Nephron (organoid): Measurements from ENCODE around the gene BGLAP.

Source experiments
- H3K27ac Mint-ChIP-seq, 3 experiments: 2 replicates each; pipeline ENCODE4 v1.8.0; 2020; ENCODE audit warnings: mixed read lengths in 3 of 3, mild to moderate bottlenecking in 2 of 3, moderate library complexity in 1 of 3
- H3K27me3 Mint-ChIP-seq: 2 replicates; pipeline ENCODE4 v1.8.0; 2021; ENCODE audit warnings: low read depth, mild to moderate bottlenecking, moderate library complexity, mixed read lengths
- H3K36me3 Mint-ChIP-seq: 2 replicates; pipeline ENCODE4 v1.8.0; 2020; ENCODE audit warnings: low read depth, mixed read lengths
- H3K4me1 Mint-ChIP-seq: 2 replicates; pipeline ENCODE4 v1.8.0; 2020; ENCODE audit warnings: mixed read lengths
- H3K4me3 Mint-ChIP-seq, 3 experiments: 2 replicates each; pipeline ENCODE4 v1.8.0; 2020; ENCODE audit warnings: mild to moderate bottlenecking in 3 of 3, mixed read lengths in 3 of 3, moderate library complexity in 2 of 3
- H3K9me3 Mint-ChIP-seq: 2 replicates; pipeline ENCODE4 v1.8.0; 2020; ENCODE audit warnings: mixed read lengths
- CTCF ChIP-seq, 3 experiments: fragments of 200-600 bp; sonication (generic); IDR thresholded peaks; one replicate each; pipeline ENCODE4 v1.5.0; 2021; ENCODE audit warnings: antibody characterized with exemption in 3 of 3; ENCODE audit not compliant: unreplicated experiment in 3 of 3

BGLAP gene

GRCh38 chr1:156263288-156263655 is 21.3 kb downstream of the BGLAP start:
- Mint-ChIP-seq H3K4me3 (no peak overlapping the region), H3K27me3 (no peaks in the 10 kb centered on the region), H3K4me1 (no peaks in the 10 kb centered on the region), H3K9me3 (no peaks in the 10 kb centered on the region), H3K36me3 (peaks cover 79% of the 10 kb centered on the region), H3K27ac (no peak overlapping the region)
- TF ChIP-seq CTCF (IDR thresholded peaks at IDR 0.05; ENCODE audit: unreplicated experiment in 3 of 3), result no peak

DNA sequence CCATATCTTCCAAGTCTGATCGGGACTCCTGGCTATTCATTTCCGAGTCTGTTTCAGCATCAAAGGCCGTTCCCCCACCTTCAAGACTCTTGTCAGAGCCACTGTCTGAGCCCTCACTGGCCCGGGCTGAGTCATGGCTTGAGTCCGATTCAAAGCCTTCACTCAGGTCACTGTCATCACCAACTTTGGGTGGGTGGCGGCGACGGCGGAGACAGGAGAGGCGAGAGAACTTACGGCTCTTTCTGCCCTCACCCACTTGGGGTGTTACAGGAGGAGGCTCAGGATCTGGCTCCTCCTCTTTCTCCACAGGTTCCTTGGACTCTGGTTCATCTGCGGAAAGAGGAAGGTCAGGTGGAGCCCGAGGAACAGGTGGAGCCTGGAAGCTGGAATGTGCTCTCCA is 24.1 kb downstream of the BGLAP start:
- peaks cover 71% of the 10 kb centered on the region for H3K36me3 Mint-ChIP-seq
- H3K27me3 Mint-ChIP-seq, result no peaks in the 10 kb centered on the region
- no peaks in the 10 kb centered on the region for H3K4me1 Mint-ChIP-seq
- no peaks in the 10 kb centered on the region for H3K9me3 Mint-ChIP-seq
- TF ChIP-seq CTCF (IDR thresholded peaks at IDR 0.05; ENCODE audit: unreplicated experiment in 3 of 3), result no peak
- H3K4me3 Mint-ChIP-seq, result no peak overlapping the region
- no peak overlapping the region for H3K27ac Mint-ChIP-seq

DNA sequence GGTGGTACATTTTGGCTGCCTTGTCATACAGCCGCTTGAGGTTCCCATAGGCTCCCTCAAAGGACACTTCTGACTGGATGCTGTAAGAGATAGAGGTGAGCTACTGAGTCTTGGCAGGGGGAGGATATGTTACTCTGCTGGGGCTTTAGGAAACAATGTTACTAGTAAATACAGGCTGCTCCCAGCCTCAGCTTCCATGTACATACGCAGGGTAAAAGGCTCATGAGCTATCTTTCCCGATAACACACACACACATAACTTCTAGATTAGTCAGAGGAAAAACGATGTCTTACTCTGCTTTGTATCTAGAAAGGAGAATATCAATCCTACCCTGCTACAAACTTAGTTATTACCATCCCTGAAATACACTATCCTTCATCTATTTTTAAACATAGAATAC is 26.4 kb downstream of the BGLAP start:
- H3K4me3 Mint-ChIP-seq, result no peak overlapping the region
- no peaks in the 10 kb centered on the region for H3K4me1 Mint-ChIP-seq
- TF ChIP-seq CTCF (IDR thresholded peaks at IDR 0.05; ENCODE audit: unreplicated experiment in 3 of 3), result no peak
- H3K27ac Mint-ChIP-seq, result no peak overlapping the region
- no peaks in the 10 kb centered on the region for H3K9me3 Mint-ChIP-seq
- H3K27me3 Mint-ChIP-seq, result no peaks in the 10 kb centered on the region
- H3K36me3 Mint-ChIP-seq, result peaks cover 72% of the 10 kb centered on the region

DNA sequence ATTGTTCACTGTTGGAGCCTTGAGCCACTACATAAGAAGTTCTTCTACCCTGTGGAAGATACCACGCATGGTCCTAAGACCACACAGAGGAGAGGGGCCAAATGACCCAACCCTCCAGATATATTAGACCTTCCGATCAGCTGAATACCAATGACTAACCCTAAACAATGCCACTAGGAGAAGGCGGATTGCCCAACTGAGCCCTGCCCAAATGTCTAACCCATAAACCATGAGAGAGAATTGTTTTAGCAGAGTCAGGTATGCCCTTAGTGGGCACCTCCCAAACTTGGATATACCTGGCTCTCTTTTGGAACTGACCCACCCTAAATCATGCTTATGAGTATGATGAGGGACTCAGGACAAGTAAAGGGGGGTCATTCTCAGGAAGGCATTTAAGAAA is 28.3 kb downstream of the BGLAP start:
- no peak overlapping the region for H3K27ac Mint-ChIP-seq
- H3K36me3 Mint-ChIP-seq, result peaks cover 75% of the 10 kb centered on the region
- no peak overlapping the region for H3K4me3 Mint-ChIP-seq
- no peaks in the 10 kb centered on the region for H3K9me3 Mint-ChIP-seq
- H3K27me3 Mint-ChIP-seq, result no peaks in the 10 kb centered on the region
- H3K4me1 Mint-ChIP-seq, result no peaks in the 10 kb centered on the region
- no peak for TF ChIP-seq CTCF (IDR thresholded peaks at IDR 0.05; ENCODE audit: unreplicated experiment in 3 of 3)

DNA sequence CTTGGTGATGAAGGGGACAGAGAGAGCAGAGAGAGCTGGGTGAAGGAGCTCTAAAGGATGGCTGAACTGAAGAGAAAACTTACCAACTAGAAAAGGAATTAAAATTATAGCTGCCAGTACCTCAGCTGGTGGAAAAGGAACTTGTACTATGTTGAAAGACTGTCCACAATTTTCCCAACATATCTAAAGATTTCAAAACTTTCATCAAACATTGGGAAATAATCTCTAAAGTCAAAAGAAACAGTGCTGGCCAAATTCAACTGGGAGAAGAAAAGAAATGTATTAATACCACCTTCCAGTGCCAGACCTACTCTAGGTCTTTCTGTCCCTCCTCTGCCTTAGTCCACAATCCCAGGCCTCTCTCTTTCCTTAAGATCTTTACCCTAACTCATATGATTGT is 34.5 kb downstream of the BGLAP start:
- peaks cover 17% of the 10 kb centered on the region for H3K4me1 Mint-ChIP-seq
- no peak for TF ChIP-seq CTCF (IDR thresholded peaks at IDR 0.05; ENCODE audit: unreplicated experiment in 3 of 3)
- no peaks in the 10 kb centered on the region for H3K27me3 Mint-ChIP-seq
- H3K4me3 Mint-ChIP-seq, result no peak overlapping the region
- H3K27ac Mint-ChIP-seq, result no peak overlapping the region
- H3K36me3 Mint-ChIP-seq, result peaks cover 68% of the 10 kb centered on the region
- no peaks in the 10 kb centered on the region for H3K9me3 Mint-ChIP-seq

- no peak overlapping the region for H3K4me3 Mint-ChIP-seq
- peaks cover 19% of the 10 kb centered on the region for H3K4me1 Mint-ChIP-seq
- no peak for TF ChIP-seq CTCF (IDR thresholded peaks at IDR 0.05; ENCODE audit: unreplicated experiment in 3 of 3)
- H3K36me3 Mint-ChIP-seq, result peaks cover 64% of the 10 kb centered on the region
- H3K9me3 Mint-ChIP-seq, result no peaks in the 10 kb centered on the region
- H3K27me3 Mint-ChIP-seq, result no peaks in the 10 kb centered on the region
- no peak overlapping the region for H3K27ac Mint-ChIP-seq
Observed at GRCh38 chr1:156276966-156277381, 35.0 kb downstream of the BGLAP start.
